Measurements from ENCODE around the gene TGM2. TPM values are rescaled to one million over a fixed set of nuclear protein-coding genes. Genes with fewer than 3 reads are reported as not detected.

The TGM2 gene
- total RNA-seq, 4 donors from 2014 or later = 2.8 to 33.2 (median 11.5) TPM

GRCh38 chr20:38159566-38159956 lies 5.5 kb downstream of the TGM2 start:
- no peaks in the 10 kb centered on the region for H3K9me3 ChIP-seq
- DNase-seq = no peak
- intact Hi-C loops (cut with DNase I) = no loop called here
- TF ChIP-seq CTCF (IDR thresholded peaks at IDR 0.05) (no peak), POLR2A (IDR thresholded peaks at IDR 0.05) (no peak)
- peaks cover 8 to 68% (median 38%) of the 10 kb centered on the region in 3 donors for H3K4me1 ChIP-seq
- H3K4me3 ChIP-seq = no peak overlapping the region
- no peaks in the 10 kb centered on the region for H3K36me3 ChIP-seq
- WGBS, 2 donors = 85 to 88% methylated on average over 4 to 5 of the region's 5 CpGs
- no peaks in the 10 kb centered on the region for H3K27me3 ChIP-seq
- H3K27ac ChIP-seq = peak overlapping the region in 3 of 4 donors; percentile 70 to 85 (median 80)

- Histone ChIP-seq H3K27me3 (no peaks in the 10 kb centered on the region), H3K4me3 (no peak overlapping the region), H3K27ac (peak overlapping the region; percentile 51 to 90 (median 82)), H3K9me3 (no peaks in the 10 kb centered on the region), H3K36me3 (no peaks in the 10 kb centered on the region), H3K4me1 (peaks cover 8 to 62% (median 42%) of the 10 kb centered on the region in 3 donors)
- intact Hi-C loops (cut with DNase I) = no loop called here
- TF ChIP-seq CTCF (IDR thresholded peaks at IDR 0.05) (no peak), POLR2A (IDR thresholded peaks at IDR 0.05) (no peak)
- no peak for DNase-seq
- WGBS, 2 donors = 58 to 66% methylated on average over 8 to 13 of the region's 14 CpGs
Measured at GRCh38 chr20:38158701-38159351, 6.2 kb downstream of the TGM2 start.

DNA sequence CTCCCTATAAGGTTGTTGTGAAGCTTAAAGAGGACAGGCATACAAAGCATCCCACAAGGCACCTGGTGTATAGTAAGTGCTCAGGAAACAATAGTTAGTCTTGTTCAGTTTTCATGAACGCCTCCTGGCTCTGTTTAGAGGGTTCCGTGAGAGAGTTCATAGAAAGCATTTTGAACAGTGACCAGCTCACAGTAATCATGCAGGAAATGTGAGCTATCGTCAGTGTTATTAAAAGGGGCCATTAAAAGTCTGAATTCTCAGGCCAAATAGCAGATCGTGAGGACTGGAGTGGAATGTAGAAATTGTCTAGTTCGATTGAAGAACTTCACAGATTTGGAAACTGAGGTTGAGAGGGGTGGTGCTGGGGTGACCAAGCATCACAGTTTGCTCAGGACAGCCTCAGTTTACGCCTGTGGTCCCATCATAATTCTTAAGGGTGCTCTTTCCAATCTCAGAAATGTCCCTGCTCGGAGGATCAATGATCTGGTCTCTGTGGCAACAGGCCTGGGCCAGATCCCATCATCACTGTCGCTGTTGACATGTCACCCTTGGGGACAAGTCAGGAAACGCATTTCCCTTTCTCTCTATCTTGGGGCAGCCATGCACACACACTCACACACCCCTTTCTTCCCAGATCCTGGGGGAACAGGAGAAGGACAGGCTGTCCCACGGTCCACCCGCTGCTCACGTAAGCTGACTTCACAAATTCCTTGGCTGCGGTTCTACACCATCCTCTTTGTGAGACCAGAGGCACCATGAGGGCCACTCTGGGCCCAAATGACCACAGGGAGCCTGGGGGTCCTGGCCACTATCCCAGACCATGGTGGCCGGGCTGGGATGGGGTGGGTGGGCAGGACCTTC lies 7.2 kb downstream of the TGM2 start:
- Histone ChIP-seq H3K4me1 (peaks cover 8 to 66% (median 46%) of the 10 kb centered on the region in 3 donors), H3K4me3 (no peak overlapping the region), H3K27ac (peak overlapping the region; percentile 51 to 90 (median 82)), H3K9me3 (no peaks in the 10 kb centered on the region), H3K36me3 (no peaks in the 10 kb centered on the region), H3K27me3 (no peaks in the 10 kb centered on the region)
- intact Hi-C loops (cut with DNase I) = no loop called here
- no peak for TF ChIP-seq CTCF (IDR thresholded peaks at IDR 0.05)
- no peak for TF ChIP-seq POLR2A (IDR thresholded peaks at IDR 0.05)
- WGBS, 2 donors = 66 to 70% methylated on average over 12 to 13 of the region's 14 CpGs
- no peak for DNase-seq

DNA sequence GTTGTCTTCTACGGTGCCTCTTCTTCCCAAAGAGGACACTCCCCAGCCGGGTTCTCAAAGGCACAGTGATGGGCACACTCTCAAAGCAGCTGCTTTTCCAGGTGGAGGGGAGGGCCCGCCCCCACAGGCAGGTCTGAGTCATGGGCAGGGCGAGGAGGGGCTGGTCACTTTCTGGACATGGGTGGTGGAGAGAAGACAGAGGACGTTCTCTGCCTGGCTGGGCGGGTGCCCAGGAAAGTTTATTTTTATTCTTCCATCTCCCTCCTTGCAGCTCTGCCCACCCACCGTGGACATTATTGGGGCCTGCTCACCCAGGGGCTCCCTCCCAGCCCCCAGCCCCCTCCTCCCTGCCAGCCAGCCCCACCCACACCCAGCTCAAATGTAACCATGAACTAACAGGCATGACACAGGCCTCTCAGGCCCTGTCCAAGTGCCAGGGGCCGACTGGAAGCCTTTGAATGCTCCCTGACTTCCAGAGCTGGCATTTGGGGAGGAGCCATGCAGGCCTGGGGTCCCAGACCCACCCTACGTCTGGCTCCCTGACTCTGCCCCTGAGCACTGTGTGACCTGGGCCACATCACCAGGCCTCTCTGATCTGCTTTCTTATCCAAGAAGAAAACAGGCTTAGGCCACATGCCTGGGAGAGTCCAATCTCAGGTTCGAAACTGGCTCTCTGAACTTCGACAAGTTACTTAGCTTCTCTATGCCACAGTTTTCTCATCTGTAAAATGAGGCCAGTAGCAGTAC lies 8.0 kb downstream of the TGM2 start:
- peaks cover 9 to 72% (median 53%) of the 10 kb centered on the region in 3 donors for H3K4me1 ChIP-seq
- intact Hi-C loops (cut with DNase I) = no loop called here
- peak overlapping the region; percentile 51 to 90 (median 82) for H3K27ac ChIP-seq
- no peak overlapping the region for H3K4me3 ChIP-seq
- DNase-seq = no peak
- TF ChIP-seq POLR2A (IDR thresholded peaks at IDR 0.05) (no peak), CTCF (IDR thresholded peaks at IDR 0.05) (no peak)
- WGBS, 2 donors = 62 to 76% methylated on average over 6 of the region's 11 CpGs
- H3K9me3 ChIP-seq = no peaks in the 10 kb centered on the region
- H3K36me3 ChIP-seq = no peaks in the 10 kb centered on the region
- no peaks in the 10 kb centered on the region for H3K27me3 ChIP-seq

Data from esophagus squamous epithelium (tissue), 5 donors.